ENCODE data around the gene IFI35. TPM values are rescaled to one million over a fixed set of nuclear protein-coding genes. Genes with fewer than 3 reads are reported as not detected.

IFI35 gene
- total RNA-seq, 1 experiment from 2014 or later, result 80.2 TPM

Other genes with a start within 250 kb of the IFI35 start
- gene RAMP2, start 245.6 kb upstream of the IFI35 start, total RNA-seq (2014; rRNA removed; shearing (Covaris generic)), result not detected in 2 replicates
- gene VPS25, start 233.3 kb upstream of the IFI35 start, total RNA-seq (2014; rRNA removed; shearing (Covaris generic)), result 85.2 and 95.4 TPM in 2 replicates
- not detected in 2 replicates for gene WNK4, start 226.2 kb upstream of the IFI35 start, total RNA-seq (2014; rRNA removed; shearing (Covaris generic))
- 124 and 139 TPM in 2 replicates for gene COA3, start 208.1 kb upstream of the IFI35 start, total RNA-seq (2014; rRNA removed; shearing (Covaris generic))
- not detected in 2 replicates for gene CNTD1, start 207.9 kb upstream of the IFI35 start, total RNA-seq (2014; rRNA removed; shearing (Covaris generic))
- gene BECN1, start 182.5 kb upstream of the IFI35 start, total RNA-seq (2014; rRNA removed; shearing (Covaris generic)), result 44.2 and 69.8 TPM in 2 replicates
- gene PSME3, start 173.4 kb upstream of the IFI35 start, total RNA-seq (2014; rRNA removed; shearing (Covaris generic)), result 109 and 113 TPM in 2 replicates
- 0.45 TPM in 1 of 2 replicates, not detected in the other for gene AOC2, start 162.2 kb upstream of the IFI35 start, total RNA-seq (2014; rRNA removed; shearing (Covaris generic))
- gene AOC3, start 155.6 kb upstream of the IFI35 start, total RNA-seq (2014; rRNA removed; shearing (Covaris generic)), result 0.04 and 0.06 TPM in 2 replicates
- gene G6PC1, start 106.0 kb upstream of the IFI35 start, total RNA-seq (2014; rRNA removed; shearing (Covaris generic)), result not detected in 2 replicates
- 23.7 and 27.2 TPM in 2 replicates for gene AARSD1, start 42.3 kb upstream of the IFI35 start, total RNA-seq (2014; rRNA removed; shearing (Covaris generic))
- gene PTGES3L, start 26.7 kb upstream of the IFI35 start, total RNA-seq (2014; rRNA removed; shearing (Covaris generic)), result 0.19 TPM in 1 of 2 replicates, not detected in the other
- 3.6 and 3.8 TPM in 2 replicates for gene RUNDC1, start 26.2 kb upstream of the IFI35 start, total RNA-seq (2014; rRNA removed; shearing (Covaris generic))
- gene RPL27, start 8.4 kb upstream of the IFI35 start, total RNA-seq (2014; rRNA removed; shearing (Covaris generic)), result 1,450 and 1,519 TPM in 2 replicates
- gene VAT1, start 15.6 kb downstream of the IFI35 start, total RNA-seq (2014; rRNA removed; shearing (Covaris generic)), result 104 and 118 TPM in 2 replicates
- gene RND2, start 18.4 kb downstream of the IFI35 start, total RNA-seq (2014; rRNA removed; shearing (Covaris generic)), result not detected in 2 replicates
- 16.7 and 28.4 TPM in 2 replicates for gene BRCA1, start 118.6 kb downstream of the IFI35 start, total RNA-seq (2014; rRNA removed; shearing (Covaris generic))
- gene NBR1, start 164.4 kb downstream of the IFI35 start, total RNA-seq (2014; rRNA removed; shearing (Covaris generic)), result 38.1 and 40.8 TPM in 2 replicates
- 1.7 and 2.4 TPM in 2 replicates for gene TMEM106A, start 205.1 kb downstream of the IFI35 start, total RNA-seq (2014; rRNA removed; shearing (Covaris generic))
- not detected in 2 replicates for gene CCDC200, start 221.8 kb downstream of the IFI35 start, total RNA-seq (2014; rRNA removed; shearing (Covaris generic))
- not detected in 2 replicates for gene RNU2-1, start 227.2 kb downstream of the IFI35 start, total RNA-seq (2014; rRNA removed; shearing (Covaris generic))